B cell (primary cell): Measurements from ENCODE around the gene IFT43. TPM values are rescaled to one million over a fixed set of nuclear protein-coding genes. Genes with fewer than 3 reads are reported as not detected.

Experiments used
- ATAC-seq: fragments of 200-7000 bp; cut with Tn5 transposase; one replicate; pipeline ENCODE4 v1.10.0; 2021; ENCODE audit warnings: low read depth, mild to moderate bottlenecking, moderate number of reproducible peaks, moderate library complexity
- CTCF ChIA-PET: fragments of 350-600 bp; sonication (Branson Sonifier 250); formaldehyde crosslinking; loops from one replicate; lab custom pipeline; 2021; ENCODE audit warnings: antibody characterized with exemption, inconsistent platforms; lab: Charles Lee
- POLR2A ChIA-PET: fragments of 350-600 bp; sonication (Branson Sonifier 250); formaldehyde crosslinking; loops from one replicate; lab custom pipeline; 2021; ENCODE audit warnings: antibody characterized with exemption; lab: Charles Lee
- DNase-seq: peaks from one replicate; pipeline ENCODE4 v3.0.0; 2013
- H2AFZ ChIP-seq: 2 replicates; pipeline ENCODE4 v1.6.1; 2012; ENCODE audit warnings: mild to moderate bottlenecking, low read depth, low read length; ENCODE audit not compliant: insufficient read depth, poor library complexity, severe bottlenecking
- H3K27ac ChIP-seq, 2 donors: 1 replicate in 1 of 2; 2 replicates in 1 of 2; pipeline ENCODE4 v1.5.1; 2012 to 2013; ENCODE audit warnings: low read length in 2 of 2, mild to moderate bottlenecking in 2 of 2, moderate library complexity in 1 of 2
- H3K27me3 ChIP-seq, 4 experiments: fragments of 200-600 bp in 1 of 4; sonication (generic) in 1 of 4; replicated peaks in 1 of 4; 1 replicate in 2 of 4; 2 replicates in 2 of 4; pipeline versions ENCODE4 v1.6.1 to v1.7.0; 2013 to 2016; ENCODE audit warnings: low read length in 3 of 4, mild to moderate bottlenecking in 2 of 4, mixed read lengths in 1 of 4, moderate library complexity in 1 of 4; ENCODE audit not compliant: insufficient read depth in 4 of 4, control insufficient read depth in 3 of 4; ENCODE audit errors: control extremely low read depth in 1 of 4
- H3K36me3 ChIP-seq, 2 experiments: replicated peaks in 1 of 2; 1 replicate in 1 of 2; 2 replicates in 1 of 2; pipeline versions ENCODE4 v1.6.1 to v1.7.1; 2013; ENCODE audit warnings: low read length in 1 of 2; ENCODE audit not compliant: insufficient read depth in 2 of 2, control insufficient read depth in 1 of 2; ENCODE audit errors: control extremely low read depth in 1 of 2, extremely low read depth in 1 of 2
- H3K4me1 ChIP-seq, 2 donors: fragments of 200-600 bp in 1 of 2; sonication (generic) in 1 of 2; 1 replicate in 1 of 2; 2 replicates in 1 of 2; pipeline versions ENCODE4 v1.5.1 to v1.6.1; 2013 to 2017; ENCODE audit warnings: low read length in 2 of 2; ENCODE audit not compliant: control insufficient read depth in 2 of 2, insufficient read depth in 2 of 2
- H3K4me2 ChIP-seq: replicated peaks from 2 replicates; pipeline ENCODE3; 2012; ENCODE audit warnings: mild to moderate bottlenecking, low read depth, low read length; ENCODE audit not compliant: poor library complexity, severe bottlenecking
- H3K4me3 ChIP-seq, 5 experiments: fragments of 200-600 bp in 1 of 5; sonication (generic) in 1 of 5; 1 replicate in 3 of 5; 2 replicates in 2 of 5; pipeline versions ENCODE4 v1.5.1 to v1.7.0; 2011 to 2016; ENCODE audit warnings: low read length in 4 of 5, mild to moderate bottlenecking in 4 of 5, low read depth in 2 of 5, control low read depth in 1 of 5, moderate library complexity in 1 of 5; ENCODE audit not compliant: insufficient read depth in 1 of 5; ENCODE audit errors: control extremely low read depth in 1 of 5, extremely low read depth in 1 of 5
- H3K79me2 ChIP-seq: fragments of 200-600 bp; sonication (generic); one replicate; pipeline ENCODE4 v1.6.0; 2016; ENCODE audit warnings: low read length; ENCODE audit not compliant: control insufficient read depth, insufficient read depth
- H3K9ac ChIP-seq: fragments of 200-600 bp; sonication (generic); 2 replicates; pipeline ENCODE4 v1.6.1; 2017; ENCODE audit warnings: mild to moderate bottlenecking, low read length, moderate library complexity
- H3K9me3 ChIP-seq, 3 donors: one replicate each; pipeline versions ENCODE4 v1.6.1 to v1.7.1; 2013; ENCODE audit warnings: low read length in 2 of 3; ENCODE audit not compliant: control insufficient read depth in 2 of 3, insufficient read depth in 1 of 3; ENCODE audit errors: control extremely low read depth in 1 of 3
- H4K20me1 ChIP-seq: 2 replicates; pipeline ENCODE4 v1.6.0; 2012; ENCODE audit warnings: mild to moderate bottlenecking, low read length; ENCODE audit not compliant: insufficient read depth, control insufficient read depth, poor library complexity, severe bottlenecking
- H3K27ac Mint-ChIP-seq: one replicate; pipeline ENCODE4 v1.8.0; 2021; ENCODE audit warnings: mixed read lengths
- H3K27me3 Mint-ChIP-seq: one replicate; pipeline ENCODE4 v1.8.0; 2021; ENCODE audit warnings: mixed read lengths
- H3K4me1 Mint-ChIP-seq: one replicate; pipeline ENCODE4 v1.8.0; 2021; ENCODE audit warnings: mixed read lengths
- H3K4me3 Mint-ChIP-seq: one replicate; pipeline ENCODE4 v1.8.0; 2021; ENCODE audit warnings: mixed read lengths
- H3K9me3 Mint-ChIP-seq: one replicate; pipeline ENCODE4 v1.8.0; 2022; ENCODE audit warnings: mixed read lengths; ENCODE audit not compliant: insufficient read depth
- EZH2 ChIP-seq: IDR thresholded peaks from 2 replicates; pipeline ENCODE4 v1.6.1; 2012; ENCODE audit warnings: borderline replicate concordance, low read depth, mild to moderate bottlenecking, moderate library complexity, low read length; ENCODE audit not compliant: insufficient read depth, poor library complexity, severe bottlenecking
- WGBS: methylation state at CpG from one replicate; pipeline ENCODE4 v1.1.5; 2013; ENCODE audit warnings: missing lambda C conversion rate; ENCODE audit not compliant: insufficient coverage; 5-methylcytosine and 5-hydroxymethylcytosine counted together
- intact Hi-C: fragments of 100-400 bp; cut with micrococcal nuclease; formaldehyde crosslinking; loops from one replicate; pipeline ENCODE4 v1.10.0; 2022
- polyA plus RNA-seq: library from polyadenylated mRNA; depleted of rRNA; stranded (reverse); fragments of >200 nt; gene quantifications from 2 replicates; pipeline ENCODE4 v1.2.3, GENCODE V29; 2012
- total RNA-seq, 2 donors: library from RNA; stranded (reverse); fragments of 120-200 nt in 1 of 2; gene quantifications; 1 replicate in 1 of 2; 2 replicates in 1 of 2; pipeline versions ENCODE4 v1.2.3 to v1.2.4, GENCODE V29; 2013 to 2022
- TF ChIP-seq, protein P1 (sequence below): fragments of 200-600 bp; IDR thresholded peaks from one replicate; pipeline ENCODE4 v1.8.0; 2022; ENCODE audit warnings: antibody characterized with exemption, mild to moderate bottlenecking

Gene IFT43
- total and polyA plus RNA-seq, 2 donors (not counting 1 experiment from before 2014, with no cell fraction given): 14.7 to 21.5 TPM

GRCh38 chr14:76126076-76126475 is 140.5 kb downstream of the IFT43 start:
- WGBS: 100% methylated on average over 4 of the region's 5 CpGs
- H3K4me1 ChIP-seq: no peaks in the 10 kb centered on the region

DNA sequence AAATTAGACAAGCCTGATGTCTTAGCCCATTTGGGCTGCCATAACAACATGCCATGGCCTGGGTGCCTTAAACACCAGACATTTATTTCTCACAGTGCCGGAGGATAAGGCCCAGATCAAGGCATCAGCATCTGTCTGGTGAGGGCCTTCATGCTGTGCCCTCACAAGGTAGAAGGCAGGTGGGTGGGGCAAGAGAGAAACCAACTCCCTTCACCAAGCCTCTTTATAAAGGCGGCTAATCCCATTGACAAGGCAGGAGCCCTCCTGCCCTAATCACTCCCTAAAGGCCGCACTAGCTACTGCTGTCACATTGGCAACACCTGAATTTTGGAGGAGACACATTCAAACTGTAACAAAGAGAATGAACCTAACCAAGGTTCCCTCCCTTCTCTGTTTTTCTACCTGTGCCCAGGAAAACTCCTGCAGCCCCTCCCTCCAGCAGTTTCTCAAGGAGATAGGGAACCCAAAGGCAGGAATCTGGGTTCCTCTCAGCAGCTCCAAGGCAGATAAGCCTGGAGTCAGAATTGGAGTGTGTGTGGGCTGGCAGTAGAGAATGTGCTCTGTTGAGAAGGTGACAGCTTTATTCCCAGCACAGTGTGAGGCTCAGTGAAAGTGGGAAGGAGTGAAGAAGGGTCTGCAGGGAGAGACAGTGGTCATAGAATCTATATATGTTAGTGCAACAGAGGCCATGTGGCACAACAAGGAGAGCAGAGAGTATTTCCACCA is 144.5 kb downstream of the IFT43 start:
- Mint-ChIP-seq H3K27ac (no peak overlapping the region), H3K4me3 (no peak overlapping the region), H3K9me3 (no peaks in the 10 kb centered on the region), H3K27me3 (peaks cover 70% of the 10 kb centered on the region), H3K4me1 (no peaks in the 10 kb centered on the region)
- no peak for DNase-seq
- TF ChIP-seq, protein P1, sequence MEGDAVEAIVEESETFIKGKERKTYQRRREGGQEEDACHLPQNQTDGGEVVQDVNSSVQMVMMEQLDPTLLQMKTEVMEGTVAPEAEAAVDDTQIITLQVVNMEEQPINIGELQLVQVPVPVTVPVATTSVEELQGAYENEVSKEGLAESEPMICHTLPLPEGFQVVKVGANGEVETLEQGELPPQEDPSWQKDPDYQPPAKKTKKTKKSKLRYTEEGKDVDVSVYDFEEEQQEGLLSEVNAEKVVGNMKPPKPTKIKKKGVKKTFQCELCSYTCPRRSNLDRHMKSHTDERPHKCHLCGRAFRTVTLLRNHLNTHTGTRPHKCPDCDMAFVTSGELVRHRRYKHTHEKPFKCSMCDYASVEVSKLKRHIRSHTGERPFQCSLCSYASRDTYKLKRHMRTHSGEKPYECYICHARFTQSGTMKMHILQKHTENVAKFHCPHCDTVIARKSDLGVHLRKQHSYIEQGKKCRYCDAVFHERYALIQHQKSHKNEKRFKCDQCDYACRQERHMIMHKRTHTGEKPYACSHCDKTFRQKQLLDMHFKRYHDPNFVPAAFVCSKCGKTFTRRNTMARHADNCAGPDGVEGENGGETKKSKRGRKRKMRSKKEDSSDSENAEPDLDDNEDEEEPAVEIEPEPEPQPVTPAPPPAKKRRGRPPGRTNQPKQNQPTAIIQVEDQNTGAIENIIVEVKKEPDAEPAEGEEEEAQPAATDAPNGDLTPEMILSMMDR: no peak
- no peak for TF ChIP-seq EZH2
- H3K4me1 ChIP-seq: no peaks in the 10 kb centered on the region
- no peaks in the 10 kb centered on the region for H3K79me2 ChIP-seq
- no peaks in the 10 kb centered on the region for H3K9me3 ChIP-seq
- 71% methylated on average over 1 of the region's 3 CpGs for WGBS
- no peaks in the 10 kb centered on the region for H3K36me3 ChIP-seq
- CTCF ChIA-PET: interaction anchor here (0.8 kb wide), 1 partner anchor 211 kb away, joined by 3 read pairs; no protein-coding TSS in a partner anchor
- peaks cover 0 to 25% (median 2%) of the 10 kb centered on the region in 4 experiments for H3K27me3 ChIP-seq
- no peak overlapping the region for H3K4me2 ChIP-seq
- no peak overlapping the region for H3K27ac ChIP-seq
- no peak overlapping the region for H2AFZ ChIP-seq
- POLR2A ChIA-PET: no interaction called here
- ATAC-seq: no peak
- H3K4me3 ChIP-seq: no peak overlapping the region
- no peaks in the 10 kb centered on the region for H4K20me1 ChIP-seq
- H3K9ac ChIP-seq: no peak overlapping the region
- intact Hi-C loops: no loop called here

More at GRCh38 chr14:76126076-76126475, 140.5 kb downstream of the IFT43 start:
- H3K27ac ChIP-seq: no peak overlapping the region
- H4K20me1 ChIP-seq: no peaks in the 10 kb centered on the region
- Mint-ChIP-seq H3K9me3 (no peaks in the 10 kb centered on the region), H3K4me3 (no peak overlapping the region), H3K27ac (no peak overlapping the region), H3K27me3 (peaks cover 44% of the 10 kb centered on the region), H3K4me1 (no peaks in the 10 kb centered on the region)
- no peak for TF ChIP-seq EZH2
- TF ChIP-seq, protein P1: no peak
- H2AFZ ChIP-seq: no peak overlapping the region
- no peaks in the 10 kb centered on the region for H3K79me2 ChIP-seq
- no peaks in the 10 kb centered on the region for H3K9me3 ChIP-seq
- CTCF ChIA-PET: no interaction called here
- no peak overlapping the region for H3K4me2 ChIP-seq
- POLR2A ChIA-PET: no interaction called here
- ATAC-seq (no peak), DNase-seq (no peak)
- no peak overlapping the region for H3K4me3 ChIP-seq
- intact Hi-C loops: no loop called here
- H3K9ac ChIP-seq: no peak overlapping the region
- no peaks in the 10 kb centered on the region for H3K36me3 ChIP-seq
- H3K27me3 ChIP-seq: peaks cover 0 to 10% (median 0%) of the 10 kb centered on the region in 4 experiments
